Neutrophil (primary cell): ENCODE data around the gene LAMTOR5.

ENCODE experiments used
- H3K27ac ChIP-seq: fragments of 200-600 bp; sonication (generic); 2 replicates; pipeline ENCODE4 v1.5.1; 2016; ENCODE audit warnings: mild to moderate bottlenecking, moderate library complexity
- H3K27me3 ChIP-seq: fragments of 200-600 bp; sonication (generic); 2 replicates; pipeline ENCODE4 v1.6.0; 2016; ENCODE audit warnings: mild to moderate bottlenecking
- H3K36me3 ChIP-seq: fragments of 200-600 bp; sonication (generic); 2 replicates; pipeline ENCODE4 v1.5.1; 2017
- H3K4me1 ChIP-seq, 2 experiments: fragments of 200-600 bp in 1 of 2; sonication (generic) in 1 of 2; 1 replicate in 1 of 2; 2 replicates in 1 of 2; pipeline versions ENCODE4 v1.5.1 to v1.6.1; 2013 to 2016; ENCODE audit warnings: low read depth in 1 of 2, low read length in 1 of 2, mild to moderate bottlenecking in 1 of 2, moderate library complexity in 1 of 2; ENCODE audit not compliant: control insufficient read depth in 1 of 2, insufficient read depth in 1 of 2
- H3K4me3 ChIP-seq, 2 experiments: fragments of 200-600 bp in 1 of 2; sonication (generic) in 1 of 2; 1 replicate in 1 of 2; 2 replicates in 1 of 2; pipeline ENCODE4 v1.5.1; 2013 to 2016; ENCODE audit warnings: low read depth in 1 of 2, low read length in 1 of 2, mild to moderate bottlenecking in 1 of 2, moderate library complexity in 1 of 2
- H3K9me3 ChIP-seq: fragments of 200-600 bp; sonication (generic); 2 replicates; pipeline ENCODE4 v1.5.1; 2016
- CTCF ChIP-seq: fragments of 200-600 bp; sonication (generic); IDR thresholded peaks from 2 replicates; pipeline ENCODE4 v1.5.1; 2016; ENCODE audit warnings: antibody characterized with exemption

Gene LAMTOR5

DNA sequence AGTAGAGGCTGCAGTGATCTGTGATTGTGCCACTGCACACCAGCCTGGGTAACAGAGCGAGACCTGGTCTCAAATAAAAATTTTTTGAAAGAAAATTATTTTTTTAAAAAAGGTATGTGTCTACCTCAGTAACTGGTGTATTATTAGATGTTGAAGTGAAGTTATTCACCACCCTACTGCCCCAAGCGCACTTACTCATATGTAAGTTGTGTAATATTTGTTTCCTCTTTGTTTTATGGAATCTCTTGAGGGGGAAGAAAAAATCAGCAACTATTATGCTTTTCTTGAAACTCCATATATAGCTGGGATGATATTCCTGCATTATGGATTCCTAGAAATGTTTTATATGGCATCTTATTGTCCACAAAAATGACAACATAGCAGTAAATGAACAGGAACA, 47.1 kb downstream of the LAMTOR5 start:
- no peaks in the 10 kb centered on the region for H3K27me3 ChIP-seq
- H3K27ac ChIP-seq, result no peak overlapping the region
- H3K4me1 ChIP-seq, result no peaks in the 10 kb centered on the region
- H3K9me3 ChIP-seq, result no peaks in the 10 kb centered on the region
- TF ChIP-seq CTCF, result no peak
- no peaks in the 10 kb centered on the region for H3K36me3 ChIP-seq
- H3K4me3 ChIP-seq, result no peak overlapping the region

- no peak for TF ChIP-seq CTCF
- Histone ChIP-seq H3K36me3 (no peaks in the 10 kb centered on the region), H3K27ac (no peak overlapping the region), H3K9me3 (no peaks in the 10 kb centered on the region), H3K4me3 (no peak overlapping the region), H3K4me1 (no peaks in the 10 kb centered on the region), H3K27me3 (no peaks in the 10 kb centered on the region)
Measured at GRCh38 chr1:110356379-110356778, 51.1 kb downstream of the LAMTOR5 start.

DNA sequence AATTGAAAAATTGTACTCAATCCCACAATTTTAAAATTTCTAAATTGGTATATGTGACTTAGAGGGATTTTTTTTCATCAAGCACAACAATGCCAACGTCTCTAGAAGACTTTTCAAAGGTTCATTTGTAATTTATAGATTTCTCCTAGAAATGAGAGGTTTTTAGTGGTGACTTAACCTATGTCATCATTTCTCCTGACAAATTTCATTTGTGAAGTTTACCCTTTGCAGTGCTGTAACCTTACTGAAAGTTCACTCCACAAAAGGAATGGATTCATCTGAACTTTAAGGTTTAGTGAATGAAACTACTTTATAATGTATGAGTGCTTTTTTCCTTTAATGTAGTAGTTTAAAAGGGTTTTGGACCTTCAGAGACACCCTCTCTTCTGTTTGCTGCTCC, 52.2 kb downstream of the LAMTOR5 start:
- Histone ChIP-seq H3K27me3 (no peaks in the 10 kb centered on the region), H3K27ac (peak overlapping the region; percentile 8), H3K4me3 (no peak overlapping the region), H3K36me3 (no peaks in the 10 kb centered on the region), H3K4me1 (no peaks in the 10 kb centered on the region), H3K9me3 (no peaks in the 10 kb centered on the region)
- TF ChIP-seq CTCF, result no peak
